Suprapubic skin (tissue), 4 donors: ENCODE data around the gene PLXNB3. TPM values are rescaled to one million over a fixed set of nuclear protein-coding genes. Genes with fewer than 3 reads are reported as not detected.
A peak's percentile ranks its signal among the peaks of the same experiment; 100 is the strongest.
"Not testable (repeated sequence)": the region's sequence is repeated elsewhere in the genome, so short reads cannot be mapped to it uniquely, and the experiment has no call there.

Experiments
- DNase-seq, 2 donors: peaks; one replicate each; pipeline ENCODE4 v3.0.0-alpha.2; 2019; ENCODE audit warnings: low spot score in 2 of 2
- H3K27ac ChIP-seq: fragments of 200-600 bp; sonication (generic); one replicate; pipeline ENCODE4 v1.5.1; 2019
- H3K27me3 ChIP-seq: fragments of 200-600 bp; sonication (generic); one replicate; pipeline ENCODE4 v1.5.1; 2019
- H3K36me3 ChIP-seq: fragments of 200-600 bp; sonication (generic); one replicate; pipeline ENCODE4 v1.5.1; 2019
- H3K4me1 ChIP-seq: fragments of 200-600 bp; sonication (generic); one replicate; pipeline ENCODE4 v1.5.1; 2019
- H3K4me3 ChIP-seq: fragments of 200-600 bp; sonication (generic); one replicate; pipeline ENCODE4 v1.5.1; 2019; ENCODE audit warnings: mild to moderate bottlenecking
- H3K9me3 ChIP-seq: fragments of 200-600 bp; sonication (generic); one replicate; pipeline ENCODE4 v1.5.1; 2019
- EP300 ChIP-seq: sonication (generic); formaldehyde crosslinking; IDR thresholded peaks from one replicate; pipeline ENCODE4 v1.6.1; 2017; ENCODE audit warnings: antibody characterized with exemption
- POLR2A ChIP-seq, 2 donors: fragments of 450-650 bp; IDR thresholded peaks; one replicate each; pipeline ENCODE4 v1.6.1; 2017; ENCODE audit warnings: antibody characterized with exemption in 2 of 2, mild to moderate bottlenecking in 2 of 2, moderate library complexity in 2 of 2
- POLR2AphosphoS5 ChIP-seq, 3 donors: sonication (generic); formaldehyde crosslinking; IDR thresholded peaks; one replicate each; pipeline ENCODE4 v1.6.1; 2017; ENCODE audit warnings: antibody characterized with exemption in 3 of 3
- WGBS: methylation state at CpG from one replicate; pipeline ENCODE4 v1.1.5; 2018; 5-methylcytosine and 5-hydroxymethylcytosine counted together
- total RNA-seq, 4 donors: library from RNA; depleted of rRNA; stranded (reverse); fragments of >200 nt; gene quantifications; one replicate each; pipeline ENCODE4 v1.1.0, GENCODE V29; 2016
- TF ChIP-seq, protein P1 (sequence below), 2 donors: fragments of 200-600 bp in 1 of 2; fragments of 450-650 bp in 1 of 2; sonication (generic) in 1 of 2; IDR thresholded peaks; one replicate each; pipeline ENCODE4 v1.5.1; 2016 to 2019; ENCODE audit warnings: antibody characterized with exemption in 2 of 2, mild to moderate bottlenecking in 1 of 2, moderate library complexity in 1 of 2

Gene PLXNB3
- total RNA-seq, 4 donors from 2014 or later: 13.5 to 23.9 (median 19.8) TPM

DNA sequence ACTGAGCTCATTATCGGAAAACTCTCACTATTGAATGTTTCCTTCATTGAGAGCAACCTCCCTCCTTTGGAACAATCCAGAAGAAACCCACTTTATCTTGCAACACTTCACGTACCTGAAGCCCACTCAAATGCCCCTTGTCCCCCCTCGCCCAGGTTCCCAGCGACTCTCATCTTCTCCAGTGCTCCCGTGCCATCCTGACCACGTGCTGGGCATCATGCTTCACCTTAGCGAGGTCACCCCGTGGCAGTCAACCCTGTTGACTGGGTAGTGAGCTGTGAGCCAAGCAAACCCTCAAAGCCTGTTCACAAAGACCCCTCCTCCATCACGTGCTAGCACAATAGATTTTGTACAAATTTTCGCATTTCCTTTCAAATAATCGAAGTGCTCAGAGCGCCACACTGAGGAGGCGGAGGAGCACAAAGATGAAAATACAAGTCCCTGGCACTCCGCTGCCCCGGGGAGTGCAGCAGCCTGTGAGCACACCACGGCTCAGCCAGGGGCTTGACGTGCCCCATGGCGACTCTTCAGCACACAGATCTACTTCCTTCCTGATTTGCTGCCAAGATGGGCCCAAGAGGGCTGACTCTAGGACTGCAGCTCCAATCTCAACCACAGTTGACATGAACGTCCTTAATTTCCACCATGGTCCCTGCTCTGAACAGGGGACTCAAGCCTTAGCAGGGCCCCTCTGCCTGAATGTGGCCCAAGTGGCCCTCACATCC is 50.7 kb downstream of the PLXNB3 start:
- Histone ChIP-seq H3K27ac (no peak overlapping the region), H3K4me3 (no peak overlapping the region), H3K27me3 (no peaks in the 10 kb centered on the region), H3K9me3 (no peaks in the 10 kb centered on the region), H3K36me3 (no peaks in the 10 kb centered on the region), H3K4me1 (peaks cover 11% of the 10 kb centered on the region)
- DNase-seq: no peak
- TF ChIP-seq POLR2AphosphoS5 (IDR thresholded peaks at IDR 0.05) (no peak), EP300 (no peak), POLR2A (IDR thresholded peaks at IDR 0.05) (no peak)
- TF ChIP-seq, protein P1, sequence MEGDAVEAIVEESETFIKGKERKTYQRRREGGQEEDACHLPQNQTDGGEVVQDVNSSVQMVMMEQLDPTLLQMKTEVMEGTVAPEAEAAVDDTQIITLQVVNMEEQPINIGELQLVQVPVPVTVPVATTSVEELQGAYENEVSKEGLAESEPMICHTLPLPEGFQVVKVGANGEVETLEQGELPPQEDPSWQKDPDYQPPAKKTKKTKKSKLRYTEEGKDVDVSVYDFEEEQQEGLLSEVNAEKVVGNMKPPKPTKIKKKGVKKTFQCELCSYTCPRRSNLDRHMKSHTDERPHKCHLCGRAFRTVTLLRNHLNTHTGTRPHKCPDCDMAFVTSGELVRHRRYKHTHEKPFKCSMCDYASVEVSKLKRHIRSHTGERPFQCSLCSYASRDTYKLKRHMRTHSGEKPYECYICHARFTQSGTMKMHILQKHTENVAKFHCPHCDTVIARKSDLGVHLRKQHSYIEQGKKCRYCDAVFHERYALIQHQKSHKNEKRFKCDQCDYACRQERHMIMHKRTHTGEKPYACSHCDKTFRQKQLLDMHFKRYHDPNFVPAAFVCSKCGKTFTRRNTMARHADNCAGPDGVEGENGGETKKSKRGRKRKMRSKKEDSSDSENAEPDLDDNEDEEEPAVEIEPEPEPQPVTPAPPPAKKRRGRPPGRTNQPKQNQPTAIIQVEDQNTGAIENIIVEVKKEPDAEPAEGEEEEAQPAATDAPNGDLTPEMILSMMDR (IDR thresholded peaks at IDR 0.05): no peak
- 86% methylated on average over 17 of the region's 19 CpGs for WGBS

DNA sequence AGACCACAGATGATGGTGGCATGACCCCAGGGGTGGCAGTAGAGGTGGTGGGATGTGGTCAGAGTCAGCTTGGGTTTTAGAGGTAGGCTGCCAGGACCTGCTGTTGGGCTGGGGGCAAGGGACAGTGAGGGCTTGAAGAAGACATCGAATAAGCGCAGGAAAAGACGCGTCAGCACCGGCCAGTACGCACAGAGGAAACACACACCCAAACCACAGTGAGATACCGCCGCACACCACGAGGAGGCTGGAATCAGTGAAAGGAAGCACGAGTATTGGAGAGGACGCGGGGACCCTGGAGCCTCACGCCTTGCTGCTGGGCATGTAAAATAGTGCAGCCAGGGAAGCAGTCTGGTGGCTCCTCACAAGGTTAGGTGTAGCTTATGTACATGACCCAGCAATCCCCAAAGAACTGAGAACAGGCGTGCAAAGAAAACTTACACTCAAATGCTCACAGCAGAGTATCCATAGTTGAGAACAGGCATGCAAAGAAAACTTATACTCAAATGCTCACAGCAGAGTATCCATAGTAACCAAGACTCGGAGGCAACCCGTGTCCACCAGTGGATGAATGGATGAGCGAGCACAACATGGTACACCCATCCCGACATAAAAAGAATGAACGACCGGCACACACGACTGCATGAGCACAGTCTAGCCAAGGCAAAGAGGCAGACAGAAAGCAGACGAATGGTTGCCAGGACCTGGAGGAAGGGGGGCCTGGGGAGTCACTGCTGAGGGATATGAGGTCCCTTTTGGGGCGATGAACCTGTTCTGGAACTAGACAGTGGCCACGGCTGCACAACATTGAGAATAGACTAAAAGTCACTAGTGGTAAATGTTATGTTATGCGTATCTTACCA is 53.0 kb downstream of the PLXNB3 start:
- Histone ChIP-seq H3K27ac (no peak overlapping the region), H3K36me3 (no peaks in the 10 kb centered on the region), H3K4me3 (no peak overlapping the region), H3K9me3 (no peaks in the 10 kb centered on the region), H3K4me1 (peaks cover 11% of the 10 kb centered on the region), H3K27me3 (no peaks in the 10 kb centered on the region)
- no peak for DNase-seq
- WGBS: 86% methylated on average over 25 of the region's 25 CpGs
- no peak for TF ChIP-seq POLR2AphosphoS5 (IDR thresholded peaks at IDR 0.05)
- TF ChIP-seq, protein P1 (IDR thresholded peaks at IDR 0.05): no peak
- no peak for TF ChIP-seq POLR2A (IDR thresholded peaks at IDR 0.05)
- TF ChIP-seq EP300: no peak

DNA sequence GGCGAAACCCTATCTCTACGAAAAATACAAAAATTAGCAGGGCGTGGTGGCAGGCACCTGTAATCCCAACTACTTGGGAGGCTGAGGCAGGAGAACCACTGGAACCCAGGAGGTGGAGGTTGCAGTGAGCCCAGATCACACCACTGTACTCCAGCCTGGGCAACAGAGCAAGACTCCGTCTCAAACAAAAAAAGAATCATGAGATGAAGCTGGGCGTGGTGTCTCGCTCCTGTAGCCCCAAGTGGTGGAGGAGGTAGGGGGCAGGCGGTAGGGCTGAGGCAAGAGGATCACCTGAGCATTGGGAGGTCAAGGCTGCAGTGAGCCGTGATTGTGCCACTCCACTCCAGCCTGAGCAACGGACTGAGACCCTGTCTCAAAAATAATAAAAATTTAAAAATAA is 54.0 kb downstream of the PLXNB3 start:
- H3K27me3 ChIP-seq, DNase-seq, H3K36me3 ChIP-seq, H3K9me3 ChIP-seq, H3K27ac ChIP-seq, H3K4me3 ChIP-seq: not testable (repeated sequence)
- H3K4me1 ChIP-seq: peaks cover 11% of the 10 kb centered on the region
- WGBS: 90% methylated on average over 9 of the region's 9 CpGs

DNA sequence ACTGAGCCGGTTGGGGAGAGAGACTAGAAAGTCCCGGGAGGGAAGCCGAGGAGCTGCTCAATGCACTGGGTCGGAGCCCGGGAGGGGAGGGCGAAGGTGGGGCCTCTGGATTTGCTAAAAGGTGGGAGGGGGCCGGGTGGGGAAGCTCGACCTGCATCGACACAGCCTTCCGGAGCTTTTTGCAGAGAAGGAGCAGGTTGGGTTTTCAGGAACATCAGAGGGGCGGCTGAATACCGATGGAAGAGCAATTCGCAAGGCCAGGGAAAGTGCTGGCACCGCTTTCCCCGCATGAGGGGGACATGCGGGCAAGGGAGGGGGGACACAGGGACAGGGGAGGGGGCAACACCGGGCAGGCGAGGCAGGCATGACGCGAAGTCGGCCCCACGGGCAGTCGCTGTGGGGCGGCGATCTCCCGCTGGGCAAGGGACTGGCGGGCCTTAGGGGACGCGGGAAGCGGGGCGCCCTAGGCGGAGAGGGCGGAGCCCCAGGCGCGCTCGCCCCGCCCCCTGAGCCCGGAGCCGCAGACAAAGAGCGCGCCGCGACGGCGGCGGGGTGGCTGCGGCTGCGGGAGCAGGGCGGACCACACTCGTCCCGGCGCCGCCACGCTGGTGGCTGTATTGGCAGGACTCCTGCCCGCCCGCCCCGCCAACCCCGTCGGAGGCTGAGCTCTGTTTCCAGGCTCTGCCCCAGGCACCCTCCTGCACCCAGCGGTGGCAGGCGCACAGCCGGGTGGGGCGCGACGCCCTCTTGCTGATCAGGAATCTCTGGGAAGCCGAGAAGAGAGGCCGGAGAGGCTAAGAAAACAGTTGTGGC is 54.7 kb downstream of the PLXNB3 start:
- H3K27me3 ChIP-seq: no peaks in the 10 kb centered on the region
- peaks cover 11% of the 10 kb centered on the region for H3K4me1 ChIP-seq
- H3K9me3 ChIP-seq: no peaks in the 10 kb centered on the region
- 26% methylated on average over 28 of the region's 67 CpGs for WGBS
- H3K36me3 ChIP-seq: no peaks in the 10 kb centered on the region
- DNase-seq: no peak
- peak overlapping the region; percentile 43 for H3K4me3 ChIP-seq
- TF ChIP-seq, protein P1 (IDR thresholded peaks at IDR 0.05): no peak
- TF ChIP-seq POLR2AphosphoS5 (IDR thresholded peaks at IDR 0.05) (no peak), POLR2A (IDR thresholded peaks at IDR 0.05) (no peak), EP300 (no peak)
- H3K27ac ChIP-seq: no peak overlapping the region

DNA sequence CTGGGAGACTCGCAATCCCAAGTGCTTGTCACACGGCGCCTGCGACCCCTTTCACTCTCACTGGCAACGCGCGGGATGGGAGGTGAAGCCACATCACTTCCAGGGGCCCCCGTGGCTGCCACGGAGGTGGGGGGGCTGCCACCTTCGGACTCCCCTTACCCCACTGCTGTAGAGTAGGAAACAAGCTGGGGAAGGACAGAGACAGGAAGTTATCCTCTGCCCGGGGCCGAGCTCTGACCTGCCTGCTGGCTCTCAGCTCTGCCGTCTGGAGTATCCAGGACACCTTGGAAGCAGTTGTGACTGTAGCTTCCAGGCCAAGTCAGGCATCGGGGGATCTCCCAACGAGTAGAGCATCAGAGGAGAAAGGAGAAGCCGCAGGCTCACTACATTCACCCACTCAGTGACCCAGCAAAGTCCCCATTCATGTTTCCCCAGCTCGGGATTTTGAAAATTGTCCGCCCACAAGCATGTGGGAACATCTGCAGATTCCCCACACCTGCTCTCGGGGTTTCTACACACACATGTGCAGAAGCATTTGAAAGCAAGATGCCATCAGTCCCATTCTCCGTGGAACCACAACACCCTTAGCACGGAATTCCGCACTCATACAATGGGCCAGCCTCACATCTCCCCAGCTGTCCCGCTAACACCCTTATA is 55.5 kb downstream of the PLXNB3 start:
- WGBS: 77% methylated on average over 13 of the region's 23 CpGs
- Histone ChIP-seq H3K36me3 (no peaks in the 10 kb centered on the region), H3K4me1 (peaks cover 11% of the 10 kb centered on the region), H3K4me3 (peak overlapping the region; percentile 43), H3K9me3 (no peaks in the 10 kb centered on the region), H3K27me3 (no peaks in the 10 kb centered on the region), H3K27ac (no peak overlapping the region)
- DNase-seq: no peak
- TF ChIP-seq EP300 (no peak), POLR2A (IDR thresholded peaks at IDR 0.05) (no peak), POLR2AphosphoS5 (IDR thresholded peaks at IDR 0.05) (no peak)
- TF ChIP-seq, protein P1 (IDR thresholded peaks at IDR 0.05): no peak
